Fibroblast of villous mesenchyme (primary cell): ENCODE measurements around the gene GABRR2. TPM values are rescaled to one million over a fixed set of nuclear protein-coding genes. Genes with fewer than 3 reads are reported as not detected.

ENCODE experiments used
- DNase-seq: peaks from one replicate; pipeline ENCODE4 v3.0.0-alpha.2; 2010; ENCODE audit warnings: low read depth
- H3K4me3 ChIP-seq: 2 replicates; pipeline ENCODE4 v1.5.1; 2011; ENCODE audit warnings: low read depth, mild to moderate bottlenecking, low read length
- CTCF ChIP-seq: IDR thresholded peaks from 2 replicates; pipeline ENCODE4 v1.5.1; 2012; ENCODE audit warnings: low read depth, mild to moderate bottlenecking, low read length; ENCODE audit not compliant: insufficient read depth
- total RNA-seq: library from RNA; depleted of rRNA; stranded (reverse); fragments of >200 nt; gene quantifications from 2 replicates; pipeline ENCODE4 v1.2.3, GENCODE V29; 2012

Gene GABRR2
- total RNA-seq, 1 donor = under 0.01 TPM

DNA sequence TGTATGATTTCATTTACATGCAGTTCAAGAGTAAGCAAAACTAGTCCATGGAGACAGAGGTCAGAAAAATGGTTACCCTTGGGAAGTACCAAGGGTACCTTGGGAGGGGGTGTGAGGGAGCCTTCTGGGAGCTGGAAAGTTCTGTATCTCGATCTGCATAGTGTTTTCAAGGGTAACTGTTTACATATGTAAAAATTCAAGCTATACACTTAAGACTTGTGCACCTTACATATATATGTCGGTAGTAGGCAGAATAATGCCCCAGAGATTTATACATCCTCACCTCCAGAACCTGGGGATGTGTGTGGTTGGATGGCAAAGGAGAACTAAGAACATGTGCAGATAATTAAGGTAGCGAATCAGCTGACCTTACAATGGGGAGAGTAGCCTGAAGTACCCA is 31.0 kb downstream of the GABRR2 start:
- DNase-seq = no peak
- H3K4me3 ChIP-seq = no peak overlapping the region
- no peak for TF ChIP-seq CTCF

- no peak for DNase-seq
- no peak for TF ChIP-seq CTCF
- no peak overlapping the region for H3K4me3 ChIP-seq
Observed at GRCh38 chr6:89282749-89283148, 32.4 kb downstream of the GABRR2 start.

GRCh38 chr6:89281779-89282246 is 33.3 kb downstream of the GABRR2 start:
- peak; percentile 52 for DNase-seq
- H3K4me3 ChIP-seq = no peak overlapping the region
- TF ChIP-seq CTCF = peak; percentile 71

DNA sequence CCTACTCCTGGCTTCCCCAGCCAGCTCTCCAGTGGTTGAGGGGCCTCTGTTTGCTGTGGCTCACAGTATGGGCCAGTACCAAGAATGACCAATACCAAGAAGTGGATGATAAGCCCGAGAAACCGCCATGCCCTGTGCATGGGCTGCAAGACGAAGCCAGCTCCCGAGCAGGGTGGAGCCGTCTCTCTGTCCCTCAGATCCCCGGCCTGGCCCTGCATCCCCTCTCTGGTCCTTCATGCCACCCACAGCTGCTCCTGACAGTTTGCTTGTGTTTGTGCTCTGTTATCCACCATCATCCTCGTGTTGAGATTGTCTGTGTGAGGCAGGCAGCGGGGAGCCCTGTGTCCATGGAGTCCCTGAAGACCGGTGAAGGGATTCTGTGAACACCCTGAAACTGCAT is 36.1 kb downstream of the GABRR2 start:
- TF ChIP-seq CTCF = no peak
- no peak for DNase-seq
- H3K4me3 ChIP-seq = no peak overlapping the region

DNA sequence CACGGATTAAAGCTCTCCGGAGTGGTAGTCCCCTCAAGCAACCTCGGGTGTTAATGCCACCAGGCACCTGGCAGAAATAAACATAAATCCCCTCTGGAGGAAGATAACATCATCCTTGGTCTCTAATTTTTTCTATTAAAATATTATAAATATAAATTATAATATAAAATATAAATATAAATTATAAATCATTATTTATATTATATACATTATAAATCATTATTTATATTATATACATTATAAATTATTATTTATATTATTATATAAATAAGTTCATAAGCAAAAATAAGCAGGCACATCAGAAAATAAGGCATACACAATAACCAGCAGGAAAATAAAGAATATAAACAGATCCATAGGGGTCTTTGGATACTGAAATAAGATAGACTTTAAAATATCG is 39.2 kb downstream of the GABRR2 start:
- no peak for TF ChIP-seq CTCF
- DNase-seq = no peak
- no peak overlapping the region for H3K4me3 ChIP-seq

GRCh38 chr6:89273816-89274215 is 41.3 kb downstream of the GABRR2 start:
- DNase-seq = no peak
- TF ChIP-seq CTCF = no peak
- no peak overlapping the region for H3K4me3 ChIP-seq

GRCh38 chr6:89272596-89272995 is 42.5 kb downstream of the GABRR2 start:
- TF ChIP-seq CTCF = no peak
- DNase-seq = no peak
- no peak overlapping the region for H3K4me3 ChIP-seq
